ENCODE measurements around the gene BLOC1S1. TPM values are rescaled to one million over a fixed set of nuclear protein-coding genes. Genes with fewer than 3 reads are reported as not detected.

The BLOC1S1 gene
- total and polyA plus RNA-seq, 10 of the 15 experiments (the other 5 are each of a cell fraction or from before 2014, with no cell fraction given) = 126 to 285 (median 166) TPM

GRCh38 chr12:55707219-55707671, 8.6 kb upstream of the BLOC1S1 start:
- 0 out of 3 replicates have a peak, but pooled peaks have one; percentile 12 for ATAC-seq
- no peak for TF ChIP-seq SIX5 (IDR thresholded peaks at IDR 0.05; ENCODE audit: low read depth, low read length, severe bottlenecking)
- TF ChIP-seq CHD1 (IDR thresholded peaks at IDR 0.05; ENCODE audit: low read depth, low read length) = no peak
- TF ChIP-seq RBBP5 (conservative IDR thresholded peaks at IDR 0.05) = no peak
- no peak for TF ChIP-seq TCF12 (IDR thresholded peaks at IDR 0.05; ENCODE audit: low read depth, low read length)
- TF ChIP-seq JUND (IDR thresholded peaks at IDR 0.05; ENCODE audit: low read depth, low read length) = no peak
- no peak for TF ChIP-seq ZSCAN29 (IDR thresholded peaks at IDR 0.05)
- no peak for TF ChIP-seq POU2F2 (IDR thresholded peaks at IDR 0.05; ENCODE audit: borderline replicate concordance, low read depth, low read length)
- no peak for TF ChIP-seq ATF2 (IDR thresholded peaks at IDR 0.05; ENCODE audit: low read length)
- no peak for TF ChIP-seq MYC (IDR thresholded peaks at IDR 0.05; ENCODE audit: insufficient read depth, insufficient read length, insufficient replicate concordance, low read length, severe bottlenecking)
- TF ChIP-seq NR2C2 (IDR thresholded peaks at IDR 0.05; ENCODE audit: borderline replicate concordance, control insufficient read depth, insufficient read length, low read depth) = no peak
- Histone ChIP-seq H3K27me3 (replicated peaks in 1 of 2; ENCODE audit: control insufficient read depth in 2 of 2, insufficient read depth in 2 of 2, low read length in 1 of 2) (peaks cover 0 to 5% of the 10 kb centered on the region in 2 experiments; a peak in 2 of 4 replicates), H3K36me3 (ENCODE audit: control insufficient read depth in 2 of 2, insufficient read depth in 2 of 2, low read length in 1 of 2) (no peaks in the 10 kb centered on the region), H4K20me1 (ENCODE audit: control insufficient read depth, insufficient read depth) (no peaks in the 10 kb centered on the region), H3K27ac (ENCODE audit: control insufficient read depth, insufficient read depth) (no peak overlapping the region), H3K4me2 (ENCODE audit: control insufficient read depth, insufficient read depth) (peak overlapping the region; percentile 51; the same call in 1 of the 2 replicates), H3K4me1 (ENCODE audit: control insufficient read depth, insufficient read depth, low read length) (peaks cover 6% of the 10 kb centered on the region; the same call in 1 of the 2 replicates), H3K9me3 (replicated peaks; ENCODE audit: control insufficient read depth, insufficient read depth, low read length) (no peaks in the 10 kb centered on the region), H3K4me3 (no peak overlapping the region), H3K79me2 (ENCODE audit: control insufficient read depth, insufficient read depth, low read length) (no peaks in the 10 kb centered on the region), H3K9ac (ENCODE audit: control insufficient read depth, insufficient read depth, low read length) (no peak overlapping the region), H2AFZ (ENCODE audit: control insufficient read depth, low read depth, low read length) (no peak overlapping the region)
- no TSS peak for BruUV-seq (replicated peaks)
- ChIA-PET RAD21 (ENCODE audit: unreplicated experiment) (no interaction called here), SMC1A (ENCODE audit: uncharacterized antibody, unreplicated experiment) (interaction anchor here (2.5 kb wide), 1 partner anchor 50 kb away, joined by 9 read pairs; no protein-coding TSS in a partner anchor), CTCF (interaction anchor here (1.3 to 2.7 kb wide), 3 partner anchors 8 to 51 kb away, joined by 3 to 13 read pairs (median 7); partner anchors contain the start of gene BLOC1S1), POLR2A (interaction anchor here (0.6 kb wide), 1 partner anchor 22 kb away, joined by 3 read pairs; the partner anchor contains the start of gene CD63)
- WGBS (ENCODE audit: insufficient coverage, insufficient replicate concordance, low lambda C conversion rate, missing lambda C conversion rate) = 28% methylated on average over 22 of the region's 22 CpGs
- in situ Hi-C loops (cut with MboI) (no loop called here), intact Hi-C loops (cut with micrococcal nuclease; ENCODE audit: unreplicated experiment) (no loop called here)
- FAIRE-seq = no peak
- no peak for DNase-seq (ENCODE audit: low read depth, low spot score)

Measured in GM12878 (cell line).